WTC11 (cell line): ENCODE results near the gene PTPRG. TPM values are rescaled to one million over a fixed set of nuclear protein-coding genes. Genes with fewer than 3 reads are reported as not detected.
A peak's percentile ranks its signal among the peaks of the same experiment; 100 is the strongest.

Source experiments
- ATAC-seq: fragments of 200-7000 bp; cut with Tn5 transposase; 2 replicates; pipeline ENCODE4 v1.10.0; 2021; ENCODE audit warnings: mild to moderate bottlenecking, moderate library complexity
- CTCF ChIA-PET: fragments of 300-600 bp; sonication (Branson Sonifier 250); formaldehyde crosslinking; loops from one replicate; lab custom pipeline; 2021; ENCODE audit warnings: antibody characterized with exemption; lab: Charles Lee
- POLR2A ChIA-PET: fragments of 350-600 bp; sonication (Branson Sonifier 250); formaldehyde crosslinking; loops from one replicate; lab custom pipeline; 2021; ENCODE audit warnings: antibody characterized with exemption; lab: Charles Lee
- DNase-seq: peaks from one replicate; pipeline ENCODE4 v3.0.0; 2021; ENCODE audit warnings: low spot score
- H3K27ac Mint-ChIP-seq: 2 replicates; pipeline ENCODE4 v1.8.0; 2021; ENCODE audit warnings: mixed read lengths
- H3K27me3 Mint-ChIP-seq: 2 replicates; pipeline ENCODE4 v1.8.0; 2021; ENCODE audit warnings: low read depth, mild to moderate bottlenecking, moderate library complexity, mixed read lengths
- H3K36me3 Mint-ChIP-seq: 2 replicates; pipeline ENCODE4 v1.8.0; 2021; ENCODE audit warnings: mixed read lengths
- H3K4me1 Mint-ChIP-seq: 2 replicates; pipeline ENCODE4 v1.8.0; 2022; ENCODE audit warnings: mixed read lengths
- H3K4me3 Mint-ChIP-seq: 2 replicates; pipeline ENCODE4 v1.8.0; 2021; ENCODE audit warnings: mild to moderate bottlenecking, moderate library complexity, mixed read lengths
- H3K9me3 Mint-ChIP-seq: 2 replicates; pipeline ENCODE4 v1.8.0; 2021; ENCODE audit warnings: mixed read lengths
- ARID4B ChIP-seq: sonication (generic); formaldehyde crosslinking; IDR thresholded peaks from 2 replicates; pipeline ENCODE4 v1.8.0; 2023; ENCODE audit warnings: missing genetic modification reagents, mild to moderate bottlenecking, borderline replicate concordance
- ATF2 ChIP-seq: sonication (generic); formaldehyde crosslinking; IDR thresholded peaks from 2 replicates; pipeline ENCODE4 v1.8.1; 2022; ENCODE audit warnings: low read depth, missing genetic modification reagents, borderline replicate concordance
- ESRRA ChIP-seq: sonication (generic); formaldehyde crosslinking; IDR thresholded peaks from 2 replicates; pipeline ENCODE4 v1.8.1; 2022; ENCODE audit warnings: mild to moderate bottlenecking, missing genetic modification reagents, borderline replicate concordance
- FOXK1 ChIP-seq: sonication (generic); formaldehyde crosslinking; IDR thresholded peaks from 2 replicates; pipeline ENCODE4 v1.8.0; 2022; ENCODE audit warnings: mild to moderate bottlenecking, moderate library complexity, missing genetic modification reagents
- FOXP1 ChIP-seq: sonication (generic); formaldehyde crosslinking; IDR thresholded peaks from 2 replicates; pipeline ENCODE4 v1.8.0; 2022; ENCODE audit warnings: missing genetic modification reagents, mild to moderate bottlenecking, moderate library complexity, borderline replicate concordance
- GRHL2 ChIP-seq: fragments of 250-450 bp; sonication (Bioruptor Pico); IDR thresholded peaks from 2 replicates; pipeline ENCODE4 v1.8.0; 2022; ENCODE audit warnings: mild to moderate bottlenecking, moderate library complexity; ENCODE audit not compliant: insufficient replicate concordance, severe bottlenecking
- HMGA2 ChIP-seq: fragments of 250-450 bp; sonication (Bioruptor Pico); IDR thresholded peaks from 2 replicates; pipeline ENCODE4 v1.4.0; 2021; ENCODE audit warnings: mild to moderate bottlenecking, moderate library complexity
- JAZF1 ChIP-seq: fragments of 250-450 bp; sonication (Bioruptor Pico); IDR thresholded peaks from 2 replicates; pipeline ENCODE4 v1.9.0; 2021; ENCODE audit warnings: moderate library complexity, mild to moderate bottlenecking, inconsistent platforms
- KAT7 ChIP-seq: sonication (generic); formaldehyde crosslinking; IDR thresholded peaks from 2 replicates; pipeline ENCODE4 v1.8.1; 2023; ENCODE audit warnings: missing genetic modification reagents, mild to moderate bottlenecking, borderline replicate concordance
- MLX ChIP-seq: sonication (generic); formaldehyde crosslinking; IDR thresholded peaks from 2 replicates; pipeline ENCODE4 v1.8.1; 2023; ENCODE audit warnings: mild to moderate bottlenecking, missing genetic modification reagents, moderate library complexity
- NFYB ChIP-seq: sonication (generic); formaldehyde crosslinking; conservative IDR thresholded peaks from 2 replicates; pipeline ENCODE4 v1.8.0; 2022; ENCODE audit warnings: low read depth, missing genetic modification reagents
- PRDM15 ChIP-seq: sonication (generic); formaldehyde crosslinking; IDR thresholded peaks from 2 replicates; pipeline ENCODE4 v1.8.0; 2022; ENCODE audit warnings: missing genetic modification reagents
- SP1 ChIP-seq: sonication (generic); formaldehyde crosslinking; conservative IDR thresholded peaks from 2 replicates; pipeline ENCODE4 v1.8.1; 2022; ENCODE audit warnings: missing genetic modification reagents
- TP53 ChIP-seq: sonication (generic); formaldehyde crosslinking; IDR thresholded peaks from 2 replicates; pipeline ENCODE4 v1.8.1; 2023; ENCODE audit warnings: mild to moderate bottlenecking, missing genetic modification reagents
- ZBTB21 ChIP-seq: sonication (generic); formaldehyde crosslinking; IDR thresholded peaks from 2 replicates; pipeline ENCODE4 v1.8.1; 2023; ENCODE audit warnings: mild to moderate bottlenecking, missing genetic modification reagents, borderline replicate concordance
- ZNF396 ChIP-seq: fragments of 250-450 bp; sonication (Bioruptor Pico); IDR thresholded peaks from 2 replicates; pipeline ENCODE4 v1.8.0; 2021; ENCODE audit warnings: mild to moderate bottlenecking, moderate library complexity, borderline replicate concordance
- total RNA-seq: library from RNA; stranded (reverse); gene quantifications from 3 replicates; pipeline ENCODE4 v1.2.3, GENCODE V29; 2021

PTPRG gene
- total RNA-seq, 1 experiment from 2014 or later: 106 TPM

- ChIA-PET POLR2A (interaction anchor here (1.1 kb wide), 1 partner anchor 9 kb away, joined by 3 read pairs; no protein-coding TSS in a partner anchor), CTCF (interaction anchor here (0.8 to 3.6 kb wide), 2 partner anchors 9 to 10 kb away, joined by 3 to 12 read pairs; no protein-coding TSS in a partner anchor)
- ATAC-seq (no peak), DNase-seq (no peak)
- TF ChIP-seq FOXP1: no peak
- no peak for TF ChIP-seq PRDM15 (CRISPR knock-in tag)
- TF ChIP-seq ESRRA (CRISPR knock-in tag): no peak
- no peak for TF ChIP-seq JAZF1 (CRISPR knock-in tag)
- TF ChIP-seq ZNF396 (CRISPR knock-in tag): no peak
- TF ChIP-seq ATF2 (CRISPR knock-in tag): no peak
- TF ChIP-seq TP53 (CRISPR knock-in tag): no peak
- TF ChIP-seq KAT7 (CRISPR knock-in tag): no peak
- TF ChIP-seq ZBTB21 (CRISPR knock-in tag): no peak
- TF ChIP-seq MLX (CRISPR knock-in tag): no peak
- no peak for TF ChIP-seq ARID4B (CRISPR knock-in tag)
- no peak for TF ChIP-seq GRHL2
- TF ChIP-seq HMGA2: no peak
- no peak for TF ChIP-seq SP1 (CRISPR knock-in tag)
- no peak for TF ChIP-seq FOXK1 (CRISPR knock-in tag)
- TF ChIP-seq NFYB (CRISPR knock-in tag): no peak
- Mint-ChIP-seq H3K4me1 (peaks cover 88% of the 10 kb centered on the region), H3K27me3 (no peaks in the 10 kb centered on the region), H3K27ac (peak overlapping the region; percentile 38), H3K36me3 (peaks cover 24% of the 10 kb centered on the region), H3K4me3 (no peak overlapping the region), H3K9me3 (peaks cover 14% of the 10 kb centered on the region)
These were observed 12.1 kb downstream of the PTPRG start for GRCh38 chr3:61573441-61573840.
